Neuronal stem cell (in vitro differentiated cells): ENCODE results near the gene SLC19A1.
"Not testable (repeated sequence)": the region's sequence is repeated elsewhere in the genome, so short reads cannot be mapped to it uniquely, and the experiment has no call there.

Experiments
- DNase-seq: peaks from one replicate; pipeline ENCODE4 v3.0.0-alpha.2; 2013; ENCODE audit warnings: low spot score
- H2AFZ ChIP-seq: one replicate; pipeline ENCODE4 v1.6.1; 2013; ENCODE audit warnings: mild to moderate bottlenecking, low read length, inconsistent platforms
- H2AK5ac ChIP-seq: 2 replicates; pipeline ENCODE4 v1.6.1; 2013; ENCODE audit warnings: low read depth, mild to moderate bottlenecking, inconsistent platforms, low read length, moderate library complexity, mixed read lengths
- H2BK120ac ChIP-seq: 2 replicates; pipeline ENCODE4 v1.6.1; 2013; ENCODE audit warnings: low read depth, mild to moderate bottlenecking, inconsistent platforms, low read length, moderate library complexity, mixed read lengths
- H2BK12ac ChIP-seq: one replicate; pipeline ENCODE4 v1.6.1; 2013; ENCODE audit warnings: low read length, inconsistent platforms
- H2BK15ac ChIP-seq: 2 replicates; pipeline ENCODE4 v1.6.1; 2013; ENCODE audit warnings: mild to moderate bottlenecking, low read length, inconsistent platforms, mixed read lengths
- H2BK5ac ChIP-seq: one replicate; pipeline ENCODE4 v1.6.1; 2013; ENCODE audit warnings: inconsistent platforms, mild to moderate bottlenecking, low read length, moderate library complexity
- H3K14ac ChIP-seq: one replicate; pipeline ENCODE4 v1.6.1; 2013; ENCODE audit warnings: low read length, inconsistent platforms
- H3K18ac ChIP-seq: 2 replicates; pipeline ENCODE4 v1.6.1; 2013; ENCODE audit warnings: low read length, inconsistent platforms
- H3K23ac ChIP-seq: 2 replicates; pipeline ENCODE4 v1.6.1; 2013; ENCODE audit warnings: low read depth, mild to moderate bottlenecking, mixed read lengths, low read length, inconsistent platforms; ENCODE audit not compliant: poor library complexity
- H3K27ac ChIP-seq: replicated peaks from 3 replicates; pipeline ENCODE4 v1.5.1; 2013; ENCODE audit warnings: low read length, inconsistent platforms
- H3K27me3 ChIP-seq, 3 experiments: 2 replicates each; pipeline ENCODE4 v1.6.1; 2013; ENCODE audit warnings: low read length in 3 of 3, mild to moderate bottlenecking in 2 of 3, inconsistent platforms in 1 of 3, low read depth in 1 of 3, mixed read lengths in 1 of 3, moderate library complexity in 1 of 3; ENCODE audit not compliant: control insufficient read depth in 3 of 3, insufficient read depth in 3 of 3
- H3K36me3 ChIP-seq, 2 donors: replicated peaks in 1 of 2; 2 replicates each; pipeline ENCODE4 v1.6.1; 2013; ENCODE audit warnings: low read length in 2 of 2; ENCODE audit not compliant: control insufficient read depth in 2 of 2, insufficient read depth in 2 of 2
- H3K4ac ChIP-seq: 2 replicates; pipeline ENCODE4 v1.6.1; 2013; ENCODE audit warnings: inconsistent platforms, mild to moderate bottlenecking, low read length, moderate library complexity
- H3K4me1 ChIP-seq, 2 donors: 1 replicate in 1 of 2; 2 replicates in 1 of 2; pipeline ENCODE4 v1.6.1; 2013; ENCODE audit warnings: low read length in 2 of 2, low read depth in 1 of 2; ENCODE audit not compliant: control insufficient read depth in 2 of 2, insufficient read depth in 1 of 2
- H3K4me2 ChIP-seq: one replicate; pipeline ENCODE4 v1.6.1; 2013; ENCODE audit warnings: mild to moderate bottlenecking, low read length, inconsistent platforms; ENCODE audit not compliant: insufficient read depth, poor library complexity, severe bottlenecking
- H3K4me3 ChIP-seq, 2 donors: 2 replicates each; pipeline ENCODE4 v1.5.1; 2013; ENCODE audit warnings: low read length in 2 of 2, mild to moderate bottlenecking in 2 of 2, inconsistent platforms in 1 of 2, moderate library complexity in 1 of 2
- H3K79me1 ChIP-seq: one replicate; pipeline ENCODE4 v1.6.1; 2013; ENCODE audit warnings: low read depth, mild to moderate bottlenecking, inconsistent platforms, low read length, moderate library complexity
- H3K9ac ChIP-seq: one replicate; pipeline ENCODE4 v1.6.1; 2013; ENCODE audit warnings: mild to moderate bottlenecking, low read depth, low read length, inconsistent platforms; ENCODE audit not compliant: poor library complexity
- H3K9me3 ChIP-seq, 2 donors: replicated peaks in 1 of 2; 2 replicates each; pipeline versions ENCODE3 to v1.6.1; 2013; ENCODE audit warnings: low read length in 2 of 2, mild to moderate bottlenecking in 2 of 2, inconsistent platforms in 1 of 2, low read depth in 1 of 2, mixed read lengths in 1 of 2, moderate library complexity in 1 of 2; ENCODE audit not compliant: control insufficient read depth in 2 of 2, insufficient read depth in 1 of 2
- H4K8ac ChIP-seq: one replicate; pipeline ENCODE4 v1.6.1; 2013; ENCODE audit warnings: low read depth, mild to moderate bottlenecking, inconsistent platforms, low read length, moderate library complexity
- H4K91ac ChIP-seq: one replicate; pipeline ENCODE4 v1.6.1; 2013; ENCODE audit warnings: low read length, low read depth, mild to moderate bottlenecking, inconsistent platforms; ENCODE audit not compliant: poor library complexity
- WGBS, 2 donors: extraction: QIAGEN DNeasy Blood & Tissue Kit; methylation state at CpG; one replicate each; pipeline ENCODE4 v1.1.7; 2013; ENCODE audit warnings: missing lambda C conversion rate in 2 of 2, mixed read lengths in 1 of 2; ENCODE audit not compliant: insufficient read length in 2 of 2, insufficient replicate concordance in 1 of 2; ENCODE audit errors: extremely low coverage in 2 of 2; 5-methylcytosine and 5-hydroxymethylcytosine counted together

The SLC19A1 gene

DNA sequence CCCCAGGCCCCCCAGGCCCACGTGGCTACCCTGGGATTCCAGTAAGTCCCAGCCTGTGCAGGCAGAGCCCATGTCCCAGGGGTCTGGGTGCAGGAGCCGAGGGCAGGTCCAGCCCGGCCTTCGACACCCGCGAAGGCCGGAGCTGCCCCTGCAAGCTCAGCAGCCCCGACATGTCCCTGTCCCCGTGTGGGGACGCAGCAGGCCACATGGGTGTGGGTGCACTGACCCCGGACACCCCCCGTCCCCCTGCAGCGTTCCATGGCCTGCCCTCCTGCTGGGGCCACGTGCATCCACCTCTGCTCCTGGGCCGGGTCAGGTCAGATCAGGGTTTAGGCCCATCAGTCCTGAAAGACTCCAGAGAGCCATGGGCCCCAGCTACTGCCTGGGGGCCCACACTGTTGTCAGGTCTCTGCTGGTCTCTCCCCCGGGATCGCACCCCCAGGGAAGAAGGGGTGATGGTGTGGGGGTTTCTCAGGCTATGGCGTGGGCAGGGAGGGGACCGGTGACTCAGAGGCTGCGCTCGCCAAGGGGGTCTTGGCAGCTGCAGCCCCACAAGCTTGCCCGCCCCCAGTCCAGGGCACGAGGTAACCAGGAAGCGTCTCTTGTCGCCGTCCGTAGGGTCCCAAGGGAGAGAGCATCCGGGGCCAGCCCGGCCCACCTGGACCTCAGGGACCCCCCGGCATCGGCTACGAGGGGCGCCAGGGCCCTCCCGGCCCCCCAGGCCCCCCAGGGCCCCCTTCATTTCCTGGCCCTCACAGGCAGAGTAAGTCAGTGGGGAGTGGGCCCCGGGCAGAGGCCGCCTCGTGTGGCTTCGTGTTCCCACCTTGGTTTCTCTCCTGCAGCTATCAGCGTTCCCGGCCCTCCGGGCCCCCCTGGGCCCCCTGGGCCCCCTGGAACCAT, 37.5 kb downstream of the SLC19A1 start:
- Histone ChIP-seq H4K91ac (no peak overlapping the region), H3K9ac (no peak overlapping the region), H3K18ac (peak overlapping the region; percentile 80), H3K4me3 (no peak overlapping the region), H3K4ac (peak overlapping the region; percentile 11), H3K4me2 (no peak overlapping the region), H2BK5ac (peak overlapping the region; percentile 75), H3K9me3 (peaks cover 0 to 2% of the 10 kb centered on the region in 2 donors), H3K27ac (no peak overlapping the region), H2BK12ac (no peak overlapping the region), H4K8ac (no peak overlapping the region), H3K79me1 (peaks cover 3% of the 10 kb centered on the region), H2BK120ac (no peak overlapping the region), H3K14ac (peak overlapping the region; percentile 38), H2AFZ (no peak overlapping the region), H2AK5ac (peak overlapping the region; percentile 84), H3K4me1 (peaks cover 0 to 10% of the 10 kb centered on the region in 2 donors), H3K36me3 (no peaks in the 10 kb centered on the region), H2BK15ac (peak overlapping the region; percentile 26), H3K23ac (peak overlapping the region; percentile 91), H3K27me3 (no peaks in the 10 kb centered on the region)
- WGBS, 2 donors = no CpG with 5 or more reads among the region's 41 CpGs
- no peak for DNase-seq

DNA sequence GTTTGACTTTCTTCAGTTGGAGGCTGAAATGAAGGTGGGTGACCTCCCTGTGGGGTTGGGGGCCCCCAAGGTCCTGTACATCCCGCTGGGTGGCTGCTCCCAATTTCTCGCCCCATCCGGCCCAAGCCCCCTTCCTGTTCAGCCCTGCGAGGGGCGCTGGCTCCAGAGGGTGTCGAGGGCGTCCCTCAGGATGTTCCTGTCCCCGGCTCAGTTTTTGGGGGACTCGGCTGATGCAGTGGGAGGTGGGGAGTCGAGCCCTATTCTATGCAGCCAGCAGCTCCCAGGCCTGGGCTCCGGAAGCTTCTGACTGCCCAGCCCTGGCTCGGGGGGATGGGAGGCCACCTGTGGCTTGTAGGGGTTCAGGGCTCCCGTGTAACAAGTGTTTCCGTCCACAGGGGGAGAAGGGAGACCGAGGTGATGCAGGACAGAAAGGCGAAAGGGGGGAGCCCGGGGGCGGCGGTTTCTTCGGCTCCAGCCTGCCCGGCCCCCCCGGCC, 38.2 kb downstream of the SLC19A1 start:
- Histone ChIP-seq H3K27me3 (no peaks in the 10 kb centered on the region), H3K9me3 (peaks cover 0 to 2% of the 10 kb centered on the region in 2 donors), H3K9ac (no peak overlapping the region), H2AK5ac (peak overlapping the region; percentile 84), H3K36me3 (peaks cover 0 to 3% of the 10 kb centered on the region in 2 donors), H2BK12ac (no peak overlapping the region), H3K4ac (no peak overlapping the region), H3K4me1 (peaks cover 0 to 9% of the 10 kb centered on the region in 2 donors), H4K8ac (no peak overlapping the region), H3K27ac (no peak overlapping the region), H3K18ac (no peak overlapping the region), H3K79me1 (peaks cover 3% of the 10 kb centered on the region), H4K91ac (no peak overlapping the region), H2BK15ac (peak overlapping the region; percentile 26), H3K4me3 (no peak overlapping the region), H2BK120ac (no peak overlapping the region), H2AFZ (no peak overlapping the region), H3K4me2 (no peak overlapping the region), H3K23ac (peak overlapping the region; percentile 89), H3K14ac (peak overlapping the region; percentile 56), H2BK5ac (peak overlapping the region; percentile 75)
- no CpG with 5 or more reads among the region's 22 CpGs for WGBS, 2 donors
- DNase-seq = no peak

DNA sequence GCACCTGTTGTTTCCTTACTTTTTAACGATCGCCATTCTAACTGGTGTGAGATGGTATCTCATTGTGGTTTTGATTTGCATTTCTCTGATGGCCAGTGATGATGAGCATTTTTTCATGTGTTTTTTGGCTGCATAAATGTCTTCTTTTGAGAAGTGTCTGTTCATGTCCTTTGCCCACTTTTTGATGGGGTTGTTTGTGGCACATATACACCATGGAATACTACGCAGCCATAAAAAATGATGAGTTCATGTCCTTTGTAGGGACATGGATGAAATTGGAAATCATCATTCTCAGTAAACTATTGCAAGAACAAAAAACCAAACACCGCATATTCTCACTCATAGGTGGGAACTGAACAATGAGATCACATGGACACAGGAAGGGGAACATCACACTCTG, 39.0 kb downstream of the SLC19A1 start:
- not testable (repeated sequence) for DNase-seq, H3K9me3 ChIP-seq, H3K4me1 ChIP-seq, H3K36me3 ChIP-seq, H2BK15ac ChIP-seq, H3K4ac ChIP-seq, H3K23ac ChIP-seq, H3K14ac ChIP-seq, H2BK120ac ChIP-seq, H3K4me3 ChIP-seq, H3K18ac ChIP-seq, H2BK12ac ChIP-seq, H3K27ac ChIP-seq, H2AK5ac ChIP-seq, H3K79me1 ChIP-seq, H3K4me2 ChIP-seq, H4K91ac ChIP-seq, H4K8ac ChIP-seq, H2AFZ ChIP-seq, H2BK5ac ChIP-seq, H3K9ac ChIP-seq, H3K27me3 ChIP-seq
- WGBS, 2 donors = no CpG with 5 or more reads among the region's 4 CpGs

- H3K4me2 ChIP-seq = no peak overlapping the region
- H2AK5ac ChIP-seq = no peak overlapping the region
- H3K27me3 ChIP-seq = no peaks in the 10 kb centered on the region
- no peak for DNase-seq
- no peak overlapping the region for H2AFZ ChIP-seq
- H3K36me3 ChIP-seq = peaks cover 0 to 9% of the 10 kb centered on the region in 2 donors
- no peak overlapping the region for H2BK15ac ChIP-seq
- no peak overlapping the region for H3K4ac ChIP-seq
- no peak overlapping the region for H3K18ac ChIP-seq
- H2BK12ac ChIP-seq = no peak overlapping the region
- H3K23ac ChIP-seq = no peak overlapping the region
- no peak overlapping the region for H3K9ac ChIP-seq
- no peaks in the 10 kb centered on the region for H3K4me1 ChIP-seq
- no peaks in the 10 kb centered on the region for H3K9me3 ChIP-seq
- no peak overlapping the region for H4K8ac ChIP-seq
- peaks cover 2% of the 10 kb centered on the region for H3K79me1 ChIP-seq
- H3K14ac ChIP-seq = no peak overlapping the region
- H2BK5ac ChIP-seq = no peak overlapping the region
- H4K91ac ChIP-seq = no peak overlapping the region
- no peak overlapping the region for H2BK120ac ChIP-seq
- no peak overlapping the region for H3K4me3 ChIP-seq
- no CpG with 5 or more reads among the region's 10 CpGs for WGBS, 2 donors
- no peak overlapping the region for H3K27ac ChIP-seq
Measured at GRCh38 chr21:45502600-45502999, 39.6 kb downstream of the SLC19A1 start.
